ENCODE data around the gene TGM3.

- no peak for TF ChIP-seq CTCF (IDR thresholded peaks at IDR 0.05)
- no peak for TF ChIP-seq POLR2AphosphoS5 (IDR thresholded peaks at IDR 0.05; ENCODE audit: insufficient read depth in 1 of 2, low read depth in 1 of 2)
Measured at GRCh38 chr20:2295286-2295685, 515 bp upstream of the TGM3 start.
